HL-60 (cell line): ENCODE results near the gene KCNIP2.

ENCODE experiments used
- CTCF ChIP-seq: IDR thresholded peaks from one replicate; pipeline ENCODE4 v1.5.1; 2011; ENCODE audit warnings: low read length, control low read depth, inconsistent platforms; ENCODE audit not compliant: insufficient read depth
- POLR2AphosphoS5 ChIP-seq: IDR thresholded peaks from 2 replicates; pipeline ENCODE4 v1.6.1; 2012; ENCODE audit warnings: low read depth
- REST ChIP-seq: IDR thresholded peaks from 2 replicates; pipeline ENCODE4 v1.6.1; 2012; ENCODE audit warnings: low read depth; ENCODE audit not compliant: insufficient replicate concordance

- TF ChIP-seq CTCF (no peak), POLR2AphosphoS5 (no peak), REST (no peak)
Measured at GRCh38 chr10:101829561-101830315, 13.9 kb downstream of the KCNIP2 start.
